ENCODE results near the gene FNDC3B. TPM values are rescaled to one million over a fixed set of nuclear protein-coding genes. Genes with fewer than 3 reads are reported as not detected.

The FNDC3B gene
- total and polyA plus RNA-seq, 7 donors: 16.2 to 93.9 (median 50.3) TPM

GRCh38 chr3:172166261-172166660 lies 126.9 kb downstream of the FNDC3B start:
- Histone ChIP-seq H3K36me3 (no peaks in the 10 kb centered on the region), H3K4me3 (no peak overlapping the region), H3K9me3 (no peaks in the 10 kb centered on the region), H3K27me3 (no peaks in the 10 kb centered on the region), H3K27ac (no peak overlapping the region), H3K4me1 (peaks cover 0 to 42% (median 29%) of the 10 kb centered on the region in 4 donors)
- TF ChIP-seq POLR2AphosphoS5 (IDR thresholded peaks at IDR 0.05) (no peak), EP300 (IDR thresholded peaks at IDR 0.05) (no peak), CTCF (IDR thresholded peaks at IDR 0.05) (no peak), POLR2A (IDR thresholded peaks at IDR 0.05) (no peak)
- intact Hi-C loops (cut with DNase I): no loop called here
- DNase-seq: no peak
- WGBS, 2 donors: 95 to 96% methylated on average over 6 of the region's 6 CpGs

- no peaks in the 10 kb centered on the region for H3K9me3 ChIP-seq
These were observed 127.5 kb downstream of the FNDC3B start for GRCh38 chr3:172166890-172167289.

GRCh38 chr3:172167892-172168648 lies 128.7 kb downstream of the FNDC3B start:
- intact Hi-C loops (cut with DNase I): no loop called here
- no peaks in the 10 kb centered on the region for H3K9me3 ChIP-seq
- TF ChIP-seq CTCF (IDR thresholded peaks at IDR 0.05) (no peak), EP300 (IDR thresholded peaks at IDR 0.05) (no peak), POLR2AphosphoS5 (IDR thresholded peaks at IDR 0.05) (no peak), POLR2A (IDR thresholded peaks at IDR 0.05) (no peak)
- no peaks in the 10 kb centered on the region for H3K36me3 ChIP-seq
- WGBS, 2 donors: 88 to 92% methylated on average over 3 of the region's 3 CpGs
- DNase-seq: no peak
- H3K4me3 ChIP-seq: no peak overlapping the region
- peak overlapping the region in 1 of 4 donors; percentile 63 for H3K27ac ChIP-seq
- no peaks in the 10 kb centered on the region for H3K27me3 ChIP-seq
- peaks cover 0 to 51% (median 38%) of the 10 kb centered on the region in 4 donors for H3K4me1 ChIP-seq

More at GRCh38 chr3:172166890-172167289, 127.5 kb downstream of the FNDC3B start:
- no peak overlapping the region for H3K4me3 ChIP-seq
- 60 to 85% methylated on average over 9 of the region's 9 CpGs for WGBS, 2 donors
- intact Hi-C loops (cut with DNase I): no loop called here
- H3K27me3 ChIP-seq: no peaks in the 10 kb centered on the region
- no peak overlapping the region for H3K27ac ChIP-seq
- peaks cover 0 to 46% (median 35%) of the 10 kb centered on the region in 4 donors for H3K4me1 ChIP-seq
- no peaks in the 10 kb centered on the region for H3K36me3 ChIP-seq
- no peak for TF ChIP-seq POLR2AphosphoS5 (IDR thresholded peaks at IDR 0.05)
- TF ChIP-seq POLR2A (IDR thresholded peaks at IDR 0.05): no peak
- TF ChIP-seq EP300 (IDR thresholded peaks at IDR 0.05): no peak
- TF ChIP-seq CTCF (IDR thresholded peaks at IDR 0.05): no peak
- DNase-seq: no peak

GRCh38 chr3:172170073-172170709 lies 130.8 kb downstream of the FNDC3B start:
- 95 to 96% methylated on average over 5 of the region's 5 CpGs for WGBS, 2 donors
- no peaks in the 10 kb centered on the region for H3K27me3 ChIP-seq
- intact Hi-C loops (cut with DNase I): no loop called here
- H3K4me1 ChIP-seq: peaks cover 0 to 73% (median 54%) of the 10 kb centered on the region in 4 donors
- no peak overlapping the region for H3K4me3 ChIP-seq
- no peak for DNase-seq
- no peaks in the 10 kb centered on the region for H3K36me3 ChIP-seq
- H3K9me3 ChIP-seq: no peaks in the 10 kb centered on the region
- peak overlapping the region in 3 of 4 donors; percentile 23 to 63 (median 35) for H3K27ac ChIP-seq
- TF ChIP-seq CTCF (IDR thresholded peaks at IDR 0.05) (no peak), POLR2AphosphoS5 (IDR thresholded peaks at IDR 0.05) (no peak), POLR2A (IDR thresholded peaks at IDR 0.05) (no peak), EP300 (IDR thresholded peaks at IDR 0.05) (no peak)
